Lower leg skin (tissue), 3 donors: ENCODE results near the gene EHBP1.

Source experiments
- POLR2A ChIP-seq, 2 donors: fragments of 450-650 bp; IDR thresholded peaks; one replicate each; pipeline ENCODE4 v1.6.1; 2016 to 2017; ENCODE audit warnings: antibody characterized with exemption in 2 of 2, mild to moderate bottlenecking in 1 of 2, moderate library complexity in 1 of 2
- TF ChIP-seq, protein P1 (sequence below), 3 donors: fragments of 450-650 bp; IDR thresholded peaks; one replicate each; pipeline ENCODE4 v1.5.1; 2016; ENCODE audit warnings: antibody characterized with exemption in 3 of 3, mild to moderate bottlenecking in 3 of 3, moderate library complexity in 2 of 3

GRCh38 chr2:62716768-62717167 is 11.3 kb downstream of the EHBP1 start:
- TF ChIP-seq, protein P1, sequence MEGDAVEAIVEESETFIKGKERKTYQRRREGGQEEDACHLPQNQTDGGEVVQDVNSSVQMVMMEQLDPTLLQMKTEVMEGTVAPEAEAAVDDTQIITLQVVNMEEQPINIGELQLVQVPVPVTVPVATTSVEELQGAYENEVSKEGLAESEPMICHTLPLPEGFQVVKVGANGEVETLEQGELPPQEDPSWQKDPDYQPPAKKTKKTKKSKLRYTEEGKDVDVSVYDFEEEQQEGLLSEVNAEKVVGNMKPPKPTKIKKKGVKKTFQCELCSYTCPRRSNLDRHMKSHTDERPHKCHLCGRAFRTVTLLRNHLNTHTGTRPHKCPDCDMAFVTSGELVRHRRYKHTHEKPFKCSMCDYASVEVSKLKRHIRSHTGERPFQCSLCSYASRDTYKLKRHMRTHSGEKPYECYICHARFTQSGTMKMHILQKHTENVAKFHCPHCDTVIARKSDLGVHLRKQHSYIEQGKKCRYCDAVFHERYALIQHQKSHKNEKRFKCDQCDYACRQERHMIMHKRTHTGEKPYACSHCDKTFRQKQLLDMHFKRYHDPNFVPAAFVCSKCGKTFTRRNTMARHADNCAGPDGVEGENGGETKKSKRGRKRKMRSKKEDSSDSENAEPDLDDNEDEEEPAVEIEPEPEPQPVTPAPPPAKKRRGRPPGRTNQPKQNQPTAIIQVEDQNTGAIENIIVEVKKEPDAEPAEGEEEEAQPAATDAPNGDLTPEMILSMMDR (IDR thresholded peaks at IDR 0.05) = no peak
- TF ChIP-seq POLR2A (IDR thresholded peaks at IDR 0.05) = no peak
